ENCODE measurements around the gene PRAME. TPM values are rescaled to one million over a fixed set of nuclear protein-coding genes. Genes with fewer than 3 reads are reported as not detected.

PRAME gene
- total RNA-seq, 1 donor from 2014 or later: 0.21 TPM

DNA sequence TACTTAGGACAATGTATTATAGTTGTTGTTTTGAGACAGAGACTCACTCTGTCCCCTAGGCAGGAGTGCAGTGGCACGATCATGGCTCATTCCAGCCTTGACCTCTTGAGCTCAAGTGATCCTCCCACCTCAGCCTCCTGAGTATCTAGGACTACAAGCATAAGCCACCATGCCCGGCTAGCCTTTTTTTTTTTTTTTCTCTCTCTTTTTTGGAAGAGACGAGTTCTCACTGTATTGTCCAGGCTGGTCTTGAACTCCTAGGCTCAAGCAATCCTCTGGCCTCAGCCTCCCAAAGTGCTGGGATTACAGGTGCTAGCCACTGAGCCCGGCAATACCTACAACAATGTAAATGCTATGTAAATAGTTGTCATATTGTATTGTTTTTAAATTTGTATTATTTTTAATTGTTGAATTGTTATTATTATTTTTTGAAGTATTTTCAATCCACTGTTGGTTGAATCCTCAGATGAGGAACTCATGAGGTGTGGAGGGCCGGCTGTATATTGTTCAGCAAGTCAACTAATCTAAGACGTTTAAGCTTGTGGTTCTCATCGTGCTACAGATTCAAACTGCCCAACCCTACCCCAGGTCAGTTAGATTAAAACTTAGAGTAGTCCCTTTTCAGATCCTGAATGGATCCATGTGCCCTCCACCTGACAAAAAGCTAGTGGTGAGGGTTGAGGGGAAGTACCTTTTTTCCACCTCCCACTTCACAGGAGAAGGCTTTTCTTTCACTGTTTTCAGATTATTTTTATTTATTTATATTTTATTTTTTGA lies 27.1 kb downstream of the PRAME start:
- H3K4me3 Mint-ChIP-seq: no peak overlapping the region
- DNase-seq (ENCODE audit: low read depth, low spot score): no peak
- H3K9me3 Mint-ChIP-seq: no peaks in the 10 kb centered on the region
- no peaks in the 10 kb centered on the region for H3K4me1 Mint-ChIP-seq
- H3K36me3 Mint-ChIP-seq (ENCODE audit: low read depth): no peaks in the 10 kb centered on the region
- peaks cover 22% of the 10 kb centered on the region for H3K27me3 Mint-ChIP-seq (ENCODE audit: low read depth)
- TF ChIP-seq, protein P1, sequence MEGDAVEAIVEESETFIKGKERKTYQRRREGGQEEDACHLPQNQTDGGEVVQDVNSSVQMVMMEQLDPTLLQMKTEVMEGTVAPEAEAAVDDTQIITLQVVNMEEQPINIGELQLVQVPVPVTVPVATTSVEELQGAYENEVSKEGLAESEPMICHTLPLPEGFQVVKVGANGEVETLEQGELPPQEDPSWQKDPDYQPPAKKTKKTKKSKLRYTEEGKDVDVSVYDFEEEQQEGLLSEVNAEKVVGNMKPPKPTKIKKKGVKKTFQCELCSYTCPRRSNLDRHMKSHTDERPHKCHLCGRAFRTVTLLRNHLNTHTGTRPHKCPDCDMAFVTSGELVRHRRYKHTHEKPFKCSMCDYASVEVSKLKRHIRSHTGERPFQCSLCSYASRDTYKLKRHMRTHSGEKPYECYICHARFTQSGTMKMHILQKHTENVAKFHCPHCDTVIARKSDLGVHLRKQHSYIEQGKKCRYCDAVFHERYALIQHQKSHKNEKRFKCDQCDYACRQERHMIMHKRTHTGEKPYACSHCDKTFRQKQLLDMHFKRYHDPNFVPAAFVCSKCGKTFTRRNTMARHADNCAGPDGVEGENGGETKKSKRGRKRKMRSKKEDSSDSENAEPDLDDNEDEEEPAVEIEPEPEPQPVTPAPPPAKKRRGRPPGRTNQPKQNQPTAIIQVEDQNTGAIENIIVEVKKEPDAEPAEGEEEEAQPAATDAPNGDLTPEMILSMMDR (conservative IDR thresholded peaks at IDR 0.05): no peak
- no peak overlapping the region for H3K27ac Mint-ChIP-seq (ENCODE audit: unreplicated experiment)

- H3K4me3 Mint-ChIP-seq: no peak overlapping the region
- DNase-seq (ENCODE audit: low read depth, low spot score): no peak
- H3K27me3 Mint-ChIP-seq (ENCODE audit: low read depth): peaks cover 21% of the 10 kb centered on the region
- no peaks in the 10 kb centered on the region for H3K4me1 Mint-ChIP-seq
- TF ChIP-seq, protein P1 (conservative IDR thresholded peaks at IDR 0.05): no peak
- H3K9me3 Mint-ChIP-seq: no peaks in the 10 kb centered on the region
- H3K36me3 Mint-ChIP-seq (ENCODE audit: low read depth): no peaks in the 10 kb centered on the region
- no peak overlapping the region for H3K27ac Mint-ChIP-seq (ENCODE audit: unreplicated experiment)
Measured at GRCh38 chr22:22528780-22529179, 30.3 kb downstream of the PRAME start.

DNA sequence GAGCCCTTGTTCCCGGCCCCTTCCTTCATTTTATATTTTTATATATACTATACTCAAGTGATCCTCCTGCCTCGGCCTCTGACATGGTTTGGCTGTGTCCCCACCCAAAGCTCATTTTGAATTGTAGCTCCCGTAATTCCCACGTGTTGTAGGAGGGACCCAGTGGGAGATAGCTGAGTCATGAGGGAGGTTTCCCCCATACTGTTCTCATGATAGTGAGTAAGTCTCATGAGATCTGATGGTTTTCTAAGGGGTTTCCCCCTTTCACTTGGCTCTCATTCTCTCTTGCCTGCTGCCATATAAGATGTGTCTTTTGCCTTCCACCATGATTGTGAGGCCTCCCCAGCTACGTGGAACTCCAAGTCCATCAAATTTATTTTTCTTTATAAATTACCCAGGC lies 31.8 kb downstream of the PRAME start:
- TF ChIP-seq, protein P1 (conservative IDR thresholded peaks at IDR 0.05): no peak
- H3K4me1 Mint-ChIP-seq: no peaks in the 10 kb centered on the region
- H3K36me3 Mint-ChIP-seq (ENCODE audit: low read depth): no peaks in the 10 kb centered on the region
- H3K4me3 Mint-ChIP-seq: no peak overlapping the region
- no peak overlapping the region for H3K27ac Mint-ChIP-seq (ENCODE audit: unreplicated experiment)
- no peak for DNase-seq (ENCODE audit: low read depth, low spot score)
- H3K9me3 Mint-ChIP-seq: peaks cover 3% of the 10 kb centered on the region
- H3K27me3 Mint-ChIP-seq (ENCODE audit: low read depth): peaks cover 24% of the 10 kb centered on the region

DNA sequence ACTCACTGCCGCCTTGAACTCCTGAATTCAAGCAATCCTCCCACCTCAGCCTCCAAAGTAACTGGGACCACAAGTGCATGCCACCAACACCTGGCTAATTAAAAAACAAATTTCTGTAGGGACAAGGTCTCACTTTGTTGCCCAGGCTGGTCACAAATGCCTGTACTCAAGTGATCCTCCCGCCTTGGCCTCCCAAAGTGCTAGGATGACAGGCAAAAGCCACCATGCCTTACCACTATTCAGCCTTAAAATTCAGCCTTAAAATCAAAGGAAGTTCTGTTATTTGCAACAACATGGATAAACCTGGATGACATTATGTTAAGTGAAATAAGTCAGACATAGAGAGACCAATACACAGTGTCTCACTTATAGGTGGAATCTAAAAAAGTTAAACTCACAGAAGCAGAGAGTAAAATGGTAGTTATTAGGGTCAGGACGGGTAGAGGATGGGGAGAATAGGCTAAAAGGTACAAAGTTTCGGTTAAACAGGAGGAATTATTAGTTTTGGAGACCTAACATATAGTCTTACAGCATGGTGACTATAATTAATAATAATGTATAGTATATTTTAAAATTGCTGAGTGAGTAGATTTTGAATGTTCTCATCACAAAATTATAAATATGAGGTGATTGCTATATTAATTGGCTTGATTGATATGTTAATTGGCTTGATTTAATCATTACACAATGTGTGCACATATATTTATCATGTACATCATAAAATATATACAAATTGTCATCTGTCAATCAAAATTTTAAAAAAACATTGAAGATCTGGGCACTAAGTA lies 32.7 kb downstream of the PRAME start:
- Mint-ChIP-seq H3K9me3 (peaks cover 3% of the 10 kb centered on the region), H3K4me1 (no peaks in the 10 kb centered on the region), H3K36me3 (ENCODE audit: low read depth) (no peaks in the 10 kb centered on the region), H3K27ac (ENCODE audit: unreplicated experiment) (no peak overlapping the region), H3K4me3 (no peak overlapping the region), H3K27me3 (ENCODE audit: low read depth) (peaks cover 27% of the 10 kb centered on the region)
- no peak for DNase-seq (ENCODE audit: low read depth, low spot score)
- TF ChIP-seq, protein P1 (conservative IDR thresholded peaks at IDR 0.05): no peak

GRCh38 chr22:22523494-22523893 lies 35.6 kb downstream of the PRAME start:
- Mint-ChIP-seq H3K4me1 (no peaks in the 10 kb centered on the region), H3K36me3 (ENCODE audit: low read depth) (no peaks in the 10 kb centered on the region), H3K4me3 (no peak overlapping the region), H3K27me3 (ENCODE audit: low read depth) (peaks cover 27% of the 10 kb centered on the region), H3K9me3 (peaks cover 3% of the 10 kb centered on the region), H3K27ac (ENCODE audit: unreplicated experiment) (no peak overlapping the region)
- TF ChIP-seq, protein P1 (conservative IDR thresholded peaks at IDR 0.05): no peak
- DNase-seq (ENCODE audit: low read depth, low spot score): no peak
